HG02759 (cell line): ENCODE data around the gene KMT2C.
A peak's percentile ranks its signal among the peaks of the same experiment; 100 is the strongest.
"Not testable (repeated sequence)": the region's sequence is repeated elsewhere in the genome, so short reads cannot be mapped to it uniquely, and the experiment has no call there.

ENCODE experiments used
- ATAC-seq: cut with Tn5 transposase; IDR thresholded peaks from one replicate; pipeline ENCODE4 v1.9.1; 2021; ENCODE audit warnings: mild to moderate bottlenecking, moderate library complexity; ENCODE audit not compliant: unreplicated experiment

The KMT2C gene

DNA sequence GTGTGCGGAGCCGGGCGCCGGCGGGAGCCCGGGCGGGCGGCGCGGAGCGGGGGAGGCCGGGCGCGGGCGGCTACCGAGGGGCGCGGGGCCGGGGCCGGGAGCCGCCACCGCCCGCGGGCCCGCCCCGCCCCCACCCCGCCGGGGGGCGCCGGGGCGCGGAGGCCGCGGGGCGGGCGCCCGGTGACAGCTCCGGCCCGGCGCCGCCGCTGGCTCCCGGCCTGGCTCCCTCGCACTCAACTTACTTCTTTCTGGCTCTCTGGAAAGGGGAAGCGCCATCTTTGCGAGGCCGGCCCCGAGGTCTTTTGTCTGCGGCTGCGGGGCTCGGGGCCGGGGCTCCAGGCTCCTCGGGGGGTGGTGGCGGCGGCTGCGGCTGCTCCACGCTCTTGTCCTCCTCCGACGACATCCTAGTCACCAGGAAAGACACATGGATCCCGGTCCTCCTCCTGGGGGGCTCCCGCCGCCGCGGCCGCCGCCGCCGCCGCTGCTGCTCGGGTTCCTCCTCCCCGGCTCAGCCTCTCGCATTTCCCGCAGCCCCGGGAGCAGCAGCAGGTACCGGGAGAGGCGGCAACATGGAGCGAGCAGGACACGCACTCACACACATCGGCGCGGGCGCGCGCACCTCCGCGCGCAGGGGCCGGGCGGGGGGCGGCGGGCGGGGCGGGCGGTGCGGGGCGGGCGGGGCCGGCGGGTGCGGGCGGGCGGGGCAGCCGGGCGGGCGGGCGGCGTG is at the start of gene KMT2C:
TSS of gene KMT2C (minus strand) at position 620 of the 727 bp plus-strand sequence. CDS start at position 403, 217 bp downstream.
- ATAC-seq, result peak; percentile 26

DNA sequence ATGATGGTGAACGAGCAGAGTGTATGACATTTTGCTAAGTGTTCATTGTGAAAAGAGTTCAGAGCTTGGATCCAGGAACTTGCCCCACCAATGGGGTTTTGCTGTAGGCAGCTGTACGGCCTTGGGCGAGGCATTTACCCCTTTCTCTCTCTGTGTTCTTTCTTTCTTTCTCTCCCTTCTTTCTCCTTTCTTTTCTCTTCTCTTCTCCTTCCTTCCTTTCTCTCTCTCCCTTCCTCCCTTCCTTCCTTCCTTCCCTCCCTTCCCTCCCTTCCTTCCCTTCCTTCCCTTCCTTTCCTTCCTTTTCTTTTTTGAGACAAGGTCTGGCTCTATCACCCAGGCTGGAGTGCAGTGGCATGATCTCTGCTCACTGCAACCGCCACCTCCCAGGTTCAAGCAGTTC is 45.3 kb upstream of the KMT2C start:
- no peak for ATAC-seq

DNA sequence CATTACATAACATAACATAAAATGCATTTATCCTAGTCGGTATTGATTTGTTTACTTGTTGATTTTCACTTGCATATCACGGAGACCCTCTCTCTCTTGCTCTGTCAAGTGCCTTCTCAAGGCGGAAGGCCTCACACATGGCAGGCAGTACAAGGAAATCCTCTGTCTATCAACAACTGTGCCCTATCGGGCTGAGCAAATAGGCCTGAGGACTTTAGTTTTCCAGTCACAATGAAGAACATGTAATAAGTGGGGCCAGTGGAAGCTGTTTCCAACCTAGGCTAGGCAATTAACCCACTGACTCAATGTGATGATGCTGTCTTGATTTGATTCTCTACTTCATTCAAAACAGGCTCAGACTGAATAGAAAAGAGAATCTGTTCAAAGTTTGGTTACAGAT is 44.9 kb upstream of the KMT2C start:
- no peak for ATAC-seq

DNA sequence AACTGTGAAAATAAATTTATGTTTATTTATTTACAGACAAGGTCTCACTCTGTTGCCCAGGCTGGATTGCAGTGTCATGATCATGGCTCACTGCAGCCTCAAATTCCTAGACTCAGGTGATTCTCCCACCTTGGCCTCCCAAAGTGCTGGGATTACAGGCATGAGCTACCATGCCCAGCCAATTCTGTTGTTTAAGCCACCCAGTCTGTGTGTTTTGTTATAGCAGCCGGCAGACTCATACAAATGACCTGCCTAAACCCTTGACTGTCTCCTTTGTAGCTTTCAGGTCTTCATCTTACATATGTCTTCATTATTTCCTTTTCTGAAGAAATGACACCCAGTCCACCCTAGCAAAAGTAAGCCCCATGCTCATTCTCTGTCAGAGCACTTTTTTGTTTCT is 43.8 kb upstream of the KMT2C start:
- ATAC-seq, result no peak

DNA sequence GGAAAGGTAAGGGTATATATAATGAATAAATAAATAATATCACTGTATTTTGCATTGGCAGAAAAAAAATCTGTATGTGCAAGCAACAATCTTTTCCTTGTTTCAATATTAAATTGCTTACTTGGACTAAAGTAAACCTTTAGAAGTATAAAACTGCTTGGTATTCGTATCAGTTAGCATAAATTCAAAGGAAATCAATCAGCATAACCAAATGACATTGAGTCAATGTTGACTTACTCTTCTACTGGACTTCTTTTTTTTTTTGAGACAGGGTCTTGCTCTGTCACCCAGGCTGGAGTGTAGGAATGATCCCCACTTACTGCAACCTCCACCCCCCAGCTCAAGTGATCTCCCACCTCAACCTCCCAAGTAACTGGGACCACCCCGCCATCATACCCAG is 42.3 kb upstream of the KMT2C start:
- no peak for ATAC-seq

DNA sequence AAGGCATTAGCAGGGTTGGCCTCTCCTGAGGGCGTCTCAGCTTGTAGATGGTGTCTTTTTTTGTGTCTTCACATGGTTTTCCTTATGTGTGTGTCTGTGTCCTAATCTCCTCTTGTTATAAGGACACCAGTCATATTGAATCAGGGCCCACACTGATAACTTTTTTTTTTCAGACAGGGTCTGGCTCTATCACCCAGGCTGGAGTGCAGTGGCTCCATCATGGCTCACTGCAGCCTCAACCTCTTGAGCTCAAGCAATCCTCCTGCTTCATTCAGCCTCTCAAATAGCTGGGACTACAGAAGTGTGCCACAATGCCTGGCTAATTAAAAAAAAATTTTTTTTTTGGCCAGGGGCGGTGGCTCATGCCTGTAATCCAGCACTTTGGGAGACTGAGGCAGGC is 41.3 kb upstream of the KMT2C start:
- no peak for ATAC-seq

DNA sequence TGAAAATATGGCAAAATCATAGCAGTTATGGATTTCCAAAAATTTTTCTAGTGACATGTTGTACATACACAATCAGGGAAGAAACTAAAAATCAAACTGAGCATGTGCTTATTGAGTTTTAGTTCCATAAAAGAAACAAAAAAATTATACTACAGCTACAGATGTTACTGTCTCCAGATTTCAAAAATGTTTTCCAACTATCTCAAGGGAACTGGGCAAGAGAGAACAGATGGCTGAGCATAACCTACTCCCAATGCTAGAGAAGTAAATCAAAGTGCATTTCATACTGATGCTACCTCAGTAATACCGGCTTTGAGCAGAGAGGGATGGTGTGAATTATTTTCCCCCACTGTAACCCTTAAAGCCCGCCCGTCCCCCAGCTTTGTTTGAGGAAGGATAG is 40.7 kb upstream of the KMT2C start:
- no peak for ATAC-seq

DNA sequence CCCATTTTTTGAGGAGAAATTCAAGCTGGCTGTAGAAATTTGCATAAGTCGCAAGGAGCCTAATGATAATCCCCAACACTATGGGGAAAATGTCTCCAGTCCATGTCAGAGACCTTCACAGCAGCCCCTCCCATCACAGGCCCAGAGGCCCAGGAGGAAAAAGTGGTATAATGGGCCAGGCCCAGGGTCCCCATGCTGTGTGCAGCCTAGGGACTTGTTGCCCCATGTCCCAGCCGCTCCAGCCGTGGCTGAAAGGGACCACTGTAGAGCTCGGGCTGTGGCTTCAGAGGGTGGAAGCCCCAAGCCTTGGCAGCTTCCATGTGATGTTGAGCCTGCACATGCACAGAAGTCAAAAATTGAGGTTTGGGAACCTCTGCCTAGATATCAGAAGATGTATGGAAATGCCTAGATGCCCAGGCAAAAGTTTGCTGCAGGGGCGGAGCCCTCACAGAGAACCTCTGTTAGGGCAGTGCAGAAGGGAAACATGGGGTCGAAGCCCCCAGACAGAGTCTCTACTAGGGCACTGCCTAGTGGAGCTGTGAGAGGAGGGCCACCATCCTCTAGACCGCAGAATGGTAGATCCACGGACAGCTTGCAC is 35.3 kb upstream of the KMT2C start:
- not testable (repeated sequence) for ATAC-seq

DNA sequence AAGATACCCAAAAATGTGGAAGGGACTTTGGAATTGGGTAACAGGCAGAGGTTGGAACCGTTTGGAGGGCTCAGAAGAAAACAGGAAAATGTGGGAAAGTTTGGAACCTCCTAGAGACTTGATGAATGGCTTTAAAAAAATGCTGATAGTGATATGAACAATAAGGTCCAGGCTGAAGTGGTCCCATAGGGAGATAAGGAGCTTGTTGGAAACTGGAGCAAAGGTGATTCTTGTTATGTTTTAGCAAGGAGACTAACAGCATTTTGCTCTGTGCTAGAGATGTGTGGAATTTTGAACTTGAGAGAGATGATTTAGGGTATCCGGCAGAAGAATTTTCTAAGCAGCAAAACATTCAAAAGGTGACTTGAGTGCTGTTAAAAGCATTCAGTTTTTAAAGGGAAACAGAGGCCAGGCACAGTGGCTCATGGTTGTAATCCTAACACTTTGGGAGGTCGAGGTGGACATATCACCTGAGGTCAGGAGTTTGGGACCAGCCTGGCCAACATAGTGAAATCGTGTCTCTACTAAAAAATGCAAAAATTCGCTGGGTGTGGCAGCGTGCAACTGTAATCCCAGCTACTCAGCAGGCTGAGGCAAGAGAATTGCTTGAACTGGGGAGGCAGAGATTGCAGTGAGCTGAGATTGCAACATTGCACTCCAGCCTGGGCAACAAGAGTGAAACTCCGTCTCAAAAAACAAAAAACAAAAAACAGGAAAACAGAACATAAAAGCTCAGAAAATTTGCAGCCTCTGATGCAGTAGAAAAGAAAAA is 34.6 kb upstream of the KMT2C start:
- not testable (repeated sequence) for ATAC-seq

DNA sequence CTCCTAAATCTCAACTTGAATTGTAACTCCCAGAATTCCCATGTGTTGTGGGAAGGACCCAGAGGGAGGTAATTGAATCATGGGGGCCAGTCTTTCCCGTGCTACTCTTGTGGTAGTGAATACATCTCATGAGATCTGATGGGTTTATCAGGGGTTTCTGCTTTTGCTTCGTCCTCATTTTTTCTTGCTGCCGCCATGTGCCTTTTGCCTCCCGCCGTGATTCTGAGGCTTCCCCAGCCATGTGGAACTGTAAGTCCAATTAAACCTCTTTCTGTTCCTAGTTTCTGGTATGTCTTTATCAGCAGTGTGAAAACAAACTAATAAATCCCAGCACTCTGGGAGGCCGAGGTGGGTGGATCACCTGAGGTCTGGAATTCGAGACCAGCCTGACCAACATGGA is 33.8 kb upstream of the KMT2C start:
- ATAC-seq, result not testable (repeated sequence)

DNA sequence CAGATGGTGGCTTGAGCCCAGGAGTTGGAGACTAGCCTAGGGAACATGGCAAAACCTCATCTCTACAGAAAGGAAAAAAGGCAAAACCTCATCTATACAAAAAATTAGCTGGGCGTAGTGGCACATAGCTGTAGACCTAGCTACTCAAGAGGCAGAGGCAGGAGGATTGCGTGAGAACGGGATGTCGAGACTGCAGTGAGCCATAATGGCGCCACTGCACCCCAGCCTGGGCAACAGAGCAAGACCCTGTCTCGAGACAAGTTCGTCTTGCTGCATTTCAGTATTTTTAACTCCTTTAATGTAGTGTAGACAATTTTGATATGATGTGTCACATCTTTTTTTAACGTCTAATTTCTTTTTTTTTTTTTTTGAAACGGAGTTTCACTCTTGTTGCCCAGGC is 31.4 kb upstream of the KMT2C start:
- no peak for ATAC-seq

DNA sequence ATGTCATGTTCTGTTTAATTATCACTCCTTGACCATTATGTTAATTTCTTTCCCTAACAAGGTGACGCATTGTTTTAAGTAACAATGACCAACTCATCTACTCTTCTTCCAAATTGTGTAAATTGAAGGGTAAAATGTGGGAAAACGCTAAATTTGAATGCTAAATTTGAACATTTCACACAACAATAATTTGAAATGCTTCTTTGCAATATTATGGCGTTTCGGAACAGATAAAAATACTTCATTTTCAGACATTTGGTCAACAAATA is 29.2 kb upstream of the KMT2C start:
- no peak for ATAC-seq

DNA sequence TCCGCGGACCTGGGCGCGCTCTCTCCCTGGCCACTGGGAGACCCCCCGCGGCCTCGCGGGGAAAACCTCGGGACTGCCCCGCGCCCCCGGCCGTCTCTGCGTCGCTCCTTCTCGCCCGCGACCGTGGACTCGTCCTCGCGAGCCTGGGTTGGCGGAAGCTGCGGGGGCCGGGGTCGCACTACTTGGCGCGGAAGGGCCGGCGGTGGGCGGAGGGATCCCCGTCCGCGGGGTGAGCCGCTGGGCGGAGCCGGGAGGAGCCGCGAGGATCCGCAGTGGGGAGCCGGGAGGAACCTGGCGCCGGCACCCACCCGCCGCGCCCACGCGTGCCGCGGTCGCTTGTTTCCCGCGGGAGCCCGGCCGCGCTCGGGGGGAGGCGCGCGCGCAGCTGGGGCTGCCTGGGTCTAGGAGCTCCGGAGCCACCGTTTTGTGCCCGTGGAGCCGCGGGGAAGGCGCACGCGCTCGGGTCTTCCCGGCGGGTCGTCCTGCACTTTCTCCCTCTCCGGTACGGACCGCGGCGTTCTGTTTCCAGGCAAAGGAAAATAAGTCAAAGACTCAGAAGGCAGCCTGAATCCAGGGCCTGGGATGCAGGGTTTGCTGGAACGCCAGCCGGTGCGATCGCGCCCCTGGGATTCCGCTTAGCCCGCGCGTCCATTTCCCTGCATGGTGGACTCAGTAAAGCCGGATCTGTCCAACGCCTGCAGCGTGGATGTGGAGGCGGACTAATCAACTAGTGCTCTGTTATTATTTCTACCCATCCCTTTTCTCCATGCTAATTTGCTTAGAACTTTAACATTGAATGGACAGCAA is 28.7 kb upstream of the KMT2C start:
- ATAC-seq, result peak; percentile 45

DNA sequence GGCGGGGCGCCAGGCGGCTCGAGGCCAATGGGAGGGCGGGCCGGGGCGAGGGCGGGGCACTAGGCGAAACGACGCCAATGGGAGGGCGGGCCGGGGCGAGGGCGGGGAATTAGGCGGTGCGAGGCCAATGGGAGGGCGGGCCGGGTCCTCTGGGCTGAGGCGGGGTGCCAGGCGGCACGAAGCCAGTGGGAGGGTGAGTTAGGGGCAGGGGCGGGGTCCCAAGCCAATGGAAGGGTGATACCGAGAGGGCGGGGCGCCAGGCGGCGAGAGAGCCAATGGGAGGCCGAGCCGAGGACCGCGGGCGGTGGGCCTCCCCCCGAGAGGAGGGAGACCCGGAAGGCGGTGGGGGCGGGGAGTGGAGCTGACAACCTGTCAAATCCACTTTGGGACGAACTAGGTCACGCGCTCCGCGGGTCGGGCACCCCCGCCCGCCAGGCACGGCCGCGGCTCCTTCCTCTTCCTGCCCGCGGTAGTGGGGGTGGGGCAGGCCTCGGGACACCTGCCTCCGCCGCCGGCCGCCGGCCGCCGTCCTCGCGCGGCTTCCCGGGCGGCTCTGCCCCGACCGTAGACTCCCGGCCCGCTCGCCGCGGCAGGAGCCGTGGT is 28.0 kb upstream of the KMT2C start:
- peak; percentile 88 for ATAC-seq

DNA sequence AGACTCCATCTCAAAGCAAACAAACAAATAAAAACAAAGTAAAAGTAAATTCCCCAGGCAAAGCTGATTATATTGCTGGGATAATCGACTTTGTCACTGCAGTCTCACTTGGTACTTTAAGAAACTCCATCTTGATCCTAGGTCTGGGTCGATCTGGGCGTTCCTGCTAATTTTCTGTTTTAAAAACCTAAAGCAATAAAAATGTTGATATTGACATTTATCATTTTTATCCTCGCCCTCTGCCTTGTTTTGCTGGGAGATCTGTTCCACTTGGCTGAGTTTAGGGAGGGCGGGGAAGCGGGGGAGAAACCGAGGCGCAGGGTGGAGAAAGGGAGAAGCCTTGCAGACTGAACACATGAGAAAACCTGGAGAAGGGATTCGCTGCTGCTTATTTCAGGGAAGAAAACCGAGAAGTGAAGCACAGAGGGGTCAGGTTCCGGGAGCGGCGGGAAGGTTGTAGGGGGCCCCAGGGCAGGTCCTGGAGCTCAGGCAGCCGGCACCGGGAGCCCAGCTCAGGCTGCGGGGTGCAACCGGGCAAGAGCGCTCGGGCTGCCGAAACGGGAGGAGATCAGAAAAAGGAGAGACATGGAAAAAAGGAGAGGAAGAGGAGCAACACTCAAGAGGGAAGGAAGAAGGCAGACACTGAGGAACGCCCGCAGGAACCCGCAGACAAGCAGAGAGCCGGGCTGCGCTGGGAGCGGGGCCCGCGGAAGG is 27.3 kb upstream of the KMT2C start:
- peak; percentile 9 for ATAC-seq

DNA sequence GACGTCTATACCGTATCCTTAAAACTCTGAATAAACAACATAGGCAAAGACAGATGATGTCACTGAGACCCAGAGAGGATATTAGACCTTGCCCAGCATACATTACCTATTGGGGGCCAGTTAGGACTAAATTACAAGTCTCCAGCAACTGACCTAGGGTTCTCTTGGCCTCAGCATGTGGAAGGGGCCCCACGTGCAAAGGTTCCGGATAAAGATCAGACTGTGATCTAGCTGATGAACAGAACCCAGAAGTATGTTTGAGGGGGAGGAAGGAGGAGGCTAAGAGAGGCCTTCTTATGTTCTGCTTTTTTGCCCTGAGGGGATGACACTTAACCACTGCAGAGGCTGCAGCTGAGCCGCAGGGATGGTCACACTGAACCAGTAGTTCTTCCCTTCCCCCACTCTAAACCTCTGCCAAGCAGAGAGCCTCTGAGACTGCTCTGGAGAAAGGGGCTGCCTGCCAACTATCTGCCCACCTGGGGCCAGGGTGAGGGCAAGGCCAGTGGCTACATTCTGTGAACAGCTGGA is 24.0 kb upstream of the KMT2C start:
- no peak for ATAC-seq

DNA sequence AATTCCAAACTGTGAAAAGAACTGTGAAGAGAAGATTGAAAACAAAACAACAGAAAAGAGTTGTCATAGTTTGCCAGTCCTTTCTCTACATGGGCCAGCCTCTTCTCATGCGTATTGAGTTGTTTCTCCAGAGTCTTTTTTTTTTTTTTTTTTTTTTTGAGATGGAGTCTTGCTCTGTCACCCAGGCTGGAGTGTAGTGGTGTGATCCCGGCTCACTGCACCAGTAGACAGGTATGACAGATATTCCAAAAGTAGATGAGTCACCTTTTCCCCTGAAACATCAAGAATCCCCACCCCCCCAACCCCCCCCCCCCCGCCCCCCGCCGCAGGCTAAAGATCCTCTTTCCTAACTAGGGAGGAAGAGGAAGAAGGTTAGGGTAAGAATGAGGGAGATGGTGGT is 15.6 kb upstream of the KMT2C start:
- no peak for ATAC-seq

DNA sequence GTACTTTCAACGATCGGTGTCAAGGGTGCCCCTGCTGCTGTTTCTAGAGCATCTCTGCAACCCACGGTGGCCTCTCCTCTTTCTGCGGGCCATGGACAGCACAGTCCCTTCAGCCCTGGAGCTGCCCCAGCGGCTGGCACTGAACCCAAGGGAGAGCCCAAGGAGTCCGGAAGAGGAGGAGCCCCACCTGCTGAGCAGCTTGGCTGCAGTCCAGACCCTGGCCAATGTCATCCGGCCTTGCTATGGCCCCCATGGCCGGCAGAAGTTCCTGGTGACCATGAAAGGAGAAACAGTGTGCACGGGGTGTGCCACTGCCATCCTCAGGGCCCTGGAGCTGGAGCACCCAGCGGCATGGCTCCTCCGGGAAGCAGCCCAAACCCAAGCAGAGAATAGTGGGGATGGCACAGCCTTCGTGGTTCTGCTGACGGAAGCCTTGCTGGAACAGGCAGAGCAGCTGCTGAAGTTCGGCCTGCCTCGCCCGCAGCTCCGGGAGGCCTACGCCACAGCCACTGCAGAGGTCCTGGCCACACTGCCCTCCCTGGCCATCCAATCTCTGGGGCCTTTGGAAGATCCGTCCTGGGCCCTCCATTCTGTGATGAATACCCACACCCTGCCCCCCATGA is 9.7 kb upstream of the KMT2C start:
- not testable (repeated sequence) for ATAC-seq

DNA sequence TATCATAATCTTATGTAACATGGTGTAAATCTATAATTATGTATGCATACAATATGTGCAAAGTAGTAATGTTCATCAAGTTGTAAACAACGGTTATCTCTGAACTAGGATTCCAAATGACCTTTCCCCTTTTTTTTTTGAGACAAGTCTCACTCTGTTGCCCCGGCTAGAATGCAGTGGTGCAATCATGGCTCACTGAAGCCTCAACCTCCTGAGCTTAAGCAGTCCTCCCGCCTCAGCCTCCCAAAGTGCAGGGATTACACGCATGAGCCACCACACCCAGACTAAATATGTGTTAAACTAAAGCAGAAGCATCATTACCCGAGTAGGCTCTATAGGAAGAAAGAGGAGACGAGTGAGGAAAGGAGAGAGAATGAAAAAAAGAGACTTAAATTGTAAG is 7.8 kb upstream of the KMT2C start:
- ATAC-seq, result no peak
